Measurements from ENCODE around the gene ARID4A. TPM values are rescaled to one million over a fixed set of nuclear protein-coding genes. Genes with fewer than 3 reads are reported as not detected.
A peak's percentile ranks its signal among the peaks of the same experiment; 100 is the strongest.

ARID4A gene
- total and polyA plus RNA-seq, 4 donors: 7.3 to 49.3 (median 15.2) TPM

GRCh38 chr14:58297762-58298476, 436 bp upstream of the ARID4A start:
- DNase-seq (peak; percentile 99 to 100 (median 100)), ATAC-seq (ENCODE audit: insufficient read depth, low FRiP score) (peak; percentile 93)
- no peak for TF ChIP-seq CTCF (IDR thresholded peaks at IDR 0.05; ENCODE audit: control extremely low read depth, extremely low read depth)
- H3K4me3 ChIP-seq: peak overlapping the region; percentile 59
- H3K27me3 ChIP-seq (ENCODE audit: control insufficient read depth in 3 of 3, insufficient read depth in 3 of 3, low read length in 2 of 3): no peaks in the 10 kb centered on the region
- peaks cover 2 to 28% (median 8%) of the 10 kb centered on the region in 5 donors for H3K4me1 ChIP-seq (ENCODE audit: control insufficient read depth in 5 of 5, insufficient read depth in 5 of 5, low read length in 5 of 5)
- peak overlapping the region; percentile 87 to 98 for H3K9ac ChIP-seq (ENCODE audit: insufficient read depth in 1 of 2, low read length in 2 of 2)
- peak overlapping the region; percentile 98 to 100 for H3K27ac ChIP-seq (ENCODE audit: low read depth in 1 of 2, low read length in 1 of 2)
- H3K36me3 ChIP-seq (ENCODE audit: control insufficient read depth in 4 of 4, insufficient read depth in 4 of 4, low read length in 4 of 4): peaks cover 6 to 33% (median 17%) of the 10 kb centered on the region in 4 donors
- WGBS, 2 donors: 0 to 1% methylated on average over 40 of the region's 40 CpGs
- peaks cover 0 to 4% (median 0%) of the 10 kb centered on the region in 4 donors for H3K9me3 ChIP-seq (ENCODE audit: control insufficient read depth in 4 of 4, insufficient read depth in 3 of 4, low read length in 3 of 4)

GRCh38 chr14:58299401-58300330, 1.3 kb downstream of the ARID4A start:
- Histone ChIP-seq H3K4me1 (ENCODE audit: control insufficient read depth in 5 of 5, insufficient read depth in 5 of 5, low read length in 5 of 5) (peaks cover 2 to 28% (median 3%) of the 10 kb centered on the region in 5 donors), H3K27me3 (ENCODE audit: control insufficient read depth in 3 of 3, insufficient read depth in 3 of 3, low read length in 2 of 3) (no peaks in the 10 kb centered on the region), H3K36me3 (ENCODE audit: control insufficient read depth in 4 of 4, insufficient read depth in 4 of 4, low read length in 4 of 4) (peaks cover 3 to 33% (median 15%) of the 10 kb centered on the region in 4 donors), H3K9ac (ENCODE audit: insufficient read depth in 1 of 2, low read length in 2 of 2) (peak overlapping the region; percentile 83 to 89), H3K27ac (ENCODE audit: low read depth in 1 of 2, low read length in 1 of 2) (peak overlapping the region; percentile 95 to 98), H3K4me3 (peak overlapping the region; percentile 99), H3K9me3 (ENCODE audit: control insufficient read depth in 4 of 4, insufficient read depth in 3 of 4, low read length in 3 of 4) (peaks cover 0 to 4% (median 0%) of the 10 kb centered on the region in 4 donors)
- 1% methylated on average over 31 to 48 of the region's 48 CpGs for WGBS, 2 donors
- ATAC-seq (ENCODE audit: insufficient read depth, low FRiP score) (no peak), DNase-seq (peak; percentile 51 to 73 (median 63))
- TF ChIP-seq CTCF (IDR thresholded peaks at IDR 0.05; ENCODE audit: control extremely low read depth, extremely low read depth): no peak

- Histone ChIP-seq H3K4me1 (ENCODE audit: control insufficient read depth in 5 of 5, insufficient read depth in 5 of 5, low read length in 5 of 5) (peaks cover 0 to 18% (median 2%) of the 10 kb centered on the region in 5 donors), H3K27me3 (ENCODE audit: control insufficient read depth in 3 of 3, insufficient read depth in 3 of 3, low read length in 2 of 3) (no peaks in the 10 kb centered on the region), H3K9me3 (ENCODE audit: control insufficient read depth in 4 of 4, insufficient read depth in 3 of 4, low read length in 3 of 4) (peaks cover 0 to 4% (median 0%) of the 10 kb centered on the region in 4 donors), H3K36me3 (ENCODE audit: control insufficient read depth in 4 of 4, insufficient read depth in 4 of 4, low read length in 4 of 4) (peaks cover under 1 to 33% (median 17%) of the 10 kb centered on the region in 4 donors), H3K4me3 (no peak overlapping the region), H3K9ac (ENCODE audit: insufficient read depth in 1 of 2, low read length in 2 of 2) (no peak overlapping the region), H3K27ac (ENCODE audit: low read depth in 1 of 2, low read length in 1 of 2) (no peak overlapping the region)
- WGBS, 2 donors: 94 to 99% methylated on average over 3 of the region's 3 CpGs
- no peak for TF ChIP-seq CTCF (IDR thresholded peaks at IDR 0.05; ENCODE audit: control extremely low read depth, extremely low read depth)
- ATAC-seq (ENCODE audit: insufficient read depth, low FRiP score) (no peak), DNase-seq (no peak)
Measured at GRCh38 chr14:58301416-58301815, 3.1 kb downstream of the ARID4A start.

Data from lung (tissue), 12 donors.